Psoas muscle (tissue), 8 donors: ENCODE data around the gene IFNL3. TPM values are rescaled to one million over a fixed set of nuclear protein-coding genes. Genes with fewer than 3 reads are reported as not detected.
"Not testable (repeated sequence)": the region's sequence is repeated elsewhere in the genome, so short reads cannot be mapped to it uniquely, and the experiment has no call there.

Experiments
- ATAC-seq, 4 donors: fragments of 200-7000 bp; cut with Tn5 transposase; one replicate each; pipeline ENCODE4 v1.9.1; 2020; ENCODE audit warnings: moderate library complexity in 3 of 4, mild to moderate bottlenecking in 2 of 4
- DNase-seq, 2 donors: peaks; one replicate each; pipeline ENCODE4 v3.0.0-alpha.2; 2020
- H3K27ac ChIP-seq: fragments of 200-600 bp; one replicate; pipeline ENCODE4 v1.8.0; 2022
- H3K27me3 ChIP-seq, 3 donors: fragments of 200-600 bp in 1 of 3; one replicate each; pipeline versions ENCODE4 v1.6.1 to v1.8.0; 2013 to 2022; ENCODE audit warnings: low read length in 2 of 3, mild to moderate bottlenecking in 2 of 3, moderate library complexity in 1 of 3; ENCODE audit not compliant: insufficient read depth in 3 of 3
- H3K36me3 ChIP-seq, 2 donors: fragments of 200-600 bp in 1 of 2; one replicate each; pipeline versions ENCODE4 v1.6.1 to v1.8.0; 2013 to 2022; ENCODE audit warnings: low read depth in 1 of 2, mild to moderate bottlenecking in 1 of 2, moderate library complexity in 1 of 2; ENCODE audit not compliant: insufficient read depth in 1 of 2
- H3K4me1 ChIP-seq: fragments of 200-600 bp; one replicate; pipeline ENCODE4 v1.8.0; 2022
- H3K4me3 ChIP-seq: fragments of 200-600 bp; one replicate; pipeline ENCODE4 v1.8.0; 2022; ENCODE audit warnings: mild to moderate bottlenecking
- H3K9me3 ChIP-seq: fragments of 200-600 bp; one replicate; pipeline ENCODE4 v1.8.0; 2022
- WGBS, 3 donors: extraction: QIAGEN DNeasy Blood & Tissue Kit; methylation state at CpG; one replicate each; pipeline versions ENCODE4 v1.1.6 to v1.1.7; 2013; 5-methylcytosine and 5-hydroxymethylcytosine counted together
- intact Hi-C, 2 donors: fragments of 100-400 bp; cut with DNase I; formaldehyde crosslinking; loops; one replicate each; pipeline versions ENCODE4 v1.11.0 to v1.14.2; 2022
- polyA plus RNA-seq, 3 donors: library from polyadenylated mRNA; stranded (reverse); fragments of 200-250 nt; gene quantifications; one replicate each; pipeline ENCODE4 v1.2.3, GENCODE V29; 2013
- total RNA-seq, 4 donors: library from RNA; stranded (reverse); fragmentation: NEBNext Ultra II Directional in 2 of 4; extraction: Animal tissue kit (Norgen Biotek cat#: 25700) in 2 of 4; gene quantifications; one replicate each; pipeline versions ENCODE4 v1.2.1 to v1.2.4, GENCODE V29; 2021 to 2023
- TF ChIP-seq, protein P1 (sequence below): fragments of 200-600 bp; IDR thresholded peaks from one replicate; pipeline ENCODE4 v1.8.0; 2022; ENCODE audit warnings: antibody characterized with exemption
- donor health status: healthy with polysubstance abuse.
- donor health status: DM: no; HTN: no; CAD: no; lungs with moderate emphysema.
- donor health status: Bipolar disorder and iron deficiency.
- donor health status: healthy.
- donor health status: DM: yes; HTN: yes; CAD: no.
- donor health status: DM: no; HTN: no; CAD: no.
- donor health status: DM: no; HTN: no; CAD: no.
- donor health status: DM: yes; HTN: yes; CAD: no.

The IFNL3 gene
- total and polyA plus RNA-seq, 7 donors: not detected

DNA sequence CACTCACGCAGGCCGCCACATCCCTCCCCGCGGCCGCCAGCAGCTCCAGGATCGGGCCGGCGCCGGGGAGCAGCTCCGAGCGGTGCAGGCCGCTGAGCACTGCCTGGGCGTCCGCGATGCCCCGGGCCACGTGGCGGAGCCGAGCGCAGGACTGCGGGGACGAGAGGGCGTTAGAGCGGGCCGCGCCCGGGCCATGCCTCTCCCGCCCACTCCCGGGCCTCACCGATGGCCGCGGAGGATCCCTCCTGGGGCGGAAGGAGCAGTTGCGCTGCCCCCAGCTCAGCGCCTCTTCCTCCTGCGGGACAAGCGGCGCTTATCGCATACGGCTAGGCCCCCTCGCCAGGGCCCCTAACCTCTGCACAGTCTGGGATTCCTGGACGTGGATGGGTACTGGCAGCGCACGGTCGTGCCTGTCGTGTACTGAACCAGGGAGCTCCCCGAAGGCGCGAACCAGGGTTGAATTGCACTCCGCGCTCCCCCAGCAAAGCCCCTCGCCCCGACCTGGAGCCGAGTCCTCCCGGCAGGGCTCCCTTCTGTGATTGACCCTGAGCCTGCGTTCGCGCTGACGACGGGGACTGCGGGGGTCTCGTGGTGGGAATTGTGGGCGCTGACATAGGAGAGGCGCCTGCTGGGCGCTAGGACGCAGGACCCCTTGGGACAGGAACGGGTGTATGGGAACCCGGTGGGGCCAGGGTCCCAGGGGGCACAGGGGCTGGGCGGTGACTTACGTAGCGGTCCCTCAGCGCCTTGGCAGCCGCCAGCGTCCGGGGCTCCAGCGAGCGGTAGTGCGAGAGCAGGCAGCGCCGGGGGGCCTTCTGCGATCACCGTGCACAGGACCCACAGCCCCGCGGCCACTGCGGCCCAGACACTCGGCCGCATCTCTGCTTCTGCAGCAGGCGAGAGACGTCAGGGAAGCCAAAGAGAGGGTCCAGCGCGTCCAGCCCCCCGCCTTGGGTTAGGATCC is 3.2 kb upstream of the IFNL3 start:
- H3K4me1 ChIP-seq: no peaks in the 10 kb centered on the region
- ATAC-seq (peak in 1 of 4 donors; percentile 43), DNase-seq (no peak)
- H3K9me3 ChIP-seq: no peaks in the 10 kb centered on the region
- H3K36me3 ChIP-seq: no peaks in the 10 kb centered on the region
- peak overlapping the region; percentile 11 for H3K4me3 ChIP-seq
- WGBS, 3 donors: 7 to 12% (median 8%) methylated on average over 59 to 92 of the region's 92 CpGs
- H3K27me3 ChIP-seq: peaks cover 0 to 49% (median 16%) of the 10 kb centered on the region in 3 donors
- TF ChIP-seq, protein P1, sequence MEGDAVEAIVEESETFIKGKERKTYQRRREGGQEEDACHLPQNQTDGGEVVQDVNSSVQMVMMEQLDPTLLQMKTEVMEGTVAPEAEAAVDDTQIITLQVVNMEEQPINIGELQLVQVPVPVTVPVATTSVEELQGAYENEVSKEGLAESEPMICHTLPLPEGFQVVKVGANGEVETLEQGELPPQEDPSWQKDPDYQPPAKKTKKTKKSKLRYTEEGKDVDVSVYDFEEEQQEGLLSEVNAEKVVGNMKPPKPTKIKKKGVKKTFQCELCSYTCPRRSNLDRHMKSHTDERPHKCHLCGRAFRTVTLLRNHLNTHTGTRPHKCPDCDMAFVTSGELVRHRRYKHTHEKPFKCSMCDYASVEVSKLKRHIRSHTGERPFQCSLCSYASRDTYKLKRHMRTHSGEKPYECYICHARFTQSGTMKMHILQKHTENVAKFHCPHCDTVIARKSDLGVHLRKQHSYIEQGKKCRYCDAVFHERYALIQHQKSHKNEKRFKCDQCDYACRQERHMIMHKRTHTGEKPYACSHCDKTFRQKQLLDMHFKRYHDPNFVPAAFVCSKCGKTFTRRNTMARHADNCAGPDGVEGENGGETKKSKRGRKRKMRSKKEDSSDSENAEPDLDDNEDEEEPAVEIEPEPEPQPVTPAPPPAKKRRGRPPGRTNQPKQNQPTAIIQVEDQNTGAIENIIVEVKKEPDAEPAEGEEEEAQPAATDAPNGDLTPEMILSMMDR: no peak
- intact Hi-C loops: no loop called here
- H3K27ac ChIP-seq: no peak overlapping the region

GRCh38 chr19:39246951-39247669 is 2.3 kb upstream of the IFNL3 start:
- intact Hi-C loops: no loop called here
- no peaks in the 10 kb centered on the region for H3K4me1 ChIP-seq
- WGBS, 3 donors: 11 to 14% (median 12%) methylated on average over 39 to 42 of the region's 42 CpGs
- no peaks in the 10 kb centered on the region for H3K9me3 ChIP-seq
- ATAC-seq (peak in 1 of 4 donors; percentile 54), DNase-seq (peak in 1 of 2 donors; percentile 42)
- no peak overlapping the region for H3K27ac ChIP-seq
- TF ChIP-seq, protein P1: no peak
- peak overlapping the region; percentile 11 for H3K4me3 ChIP-seq
- peaks cover 0 to 49% (median 16%) of the 10 kb centered on the region in 3 donors for H3K27me3 ChIP-seq
- H3K36me3 ChIP-seq: no peaks in the 10 kb centered on the region

- intact Hi-C loops, H3K36me3 ChIP-seq, H3K27ac ChIP-seq, ATAC-seq, H3K4me1 ChIP-seq, H3K4me3 ChIP-seq, H3K9me3 ChIP-seq, DNase-seq: not testable (repeated sequence)
- no CpG with 5 or more reads among the region's 1 CpG for WGBS, 3 donors
- H3K27me3 ChIP-seq: peaks cover 0 to 39% (median 16%) of the 10 kb centered on the region in 3 donors
These were observed 360 bp upstream of the IFNL3 start for GRCh38 chr19:39245166-39245565.

DNA sequence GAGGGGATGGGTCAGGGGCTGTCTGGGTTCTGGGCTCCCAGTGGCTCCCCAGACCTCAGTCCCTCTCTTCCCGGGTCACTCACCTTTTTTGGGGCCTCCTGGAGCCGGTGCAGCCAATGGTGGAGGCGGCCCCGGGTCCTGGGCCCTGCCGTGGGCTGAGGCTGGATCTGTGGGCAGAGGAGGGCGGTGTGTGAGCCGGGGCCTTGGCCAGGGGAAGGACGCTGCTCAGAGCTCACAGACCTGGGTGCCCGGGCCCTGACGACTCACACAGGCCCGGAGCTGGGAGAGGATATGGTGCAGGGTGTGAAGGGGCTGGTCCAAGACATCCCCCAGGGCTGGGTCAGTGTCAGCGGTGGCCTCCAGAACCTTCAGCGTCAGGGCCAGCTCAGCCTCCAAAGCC is 1.1 kb downstream of the IFNL3 start:
- H3K4me3 ChIP-seq, H3K27ac ChIP-seq, ATAC-seq, H3K9me3 ChIP-seq, intact Hi-C loops, H3K36me3 ChIP-seq, H3K4me1 ChIP-seq, DNase-seq: not testable (repeated sequence)
- peaks cover 0 to 25% (median 16%) of the 10 kb centered on the region in 3 donors for H3K27me3 ChIP-seq
- WGBS, 3 donors: 66 to 77% (median 66%) methylated on average over 8 to 12 of the region's 13 CpGs

DNA sequence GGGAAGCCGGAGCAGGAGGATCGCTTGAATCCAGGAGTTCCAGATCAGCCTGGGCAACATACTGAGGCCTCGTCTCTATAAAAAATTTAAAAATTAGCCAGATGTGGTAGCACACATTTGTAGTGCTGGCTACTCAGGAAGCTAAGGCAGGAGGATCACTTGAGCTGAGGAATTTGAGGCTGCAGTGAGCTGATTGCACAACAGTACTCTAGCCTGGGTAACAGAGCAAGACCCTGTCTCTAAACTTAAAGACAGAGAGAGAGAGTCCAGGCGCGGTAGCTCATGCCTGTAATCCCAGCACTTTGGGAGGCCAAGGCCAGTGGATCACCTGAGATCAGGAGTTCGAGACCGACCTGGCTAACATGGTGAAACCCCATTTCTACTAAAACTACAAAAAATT is 4.4 kb downstream of the IFNL3 start:
- Histone ChIP-seq H3K36me3 (no peaks in the 10 kb centered on the region), H3K4me3 (no peak overlapping the region), H3K27me3 (peaks cover 0 to 11% (median 0%) of the 10 kb centered on the region in 3 donors), H3K9me3 (no peaks in the 10 kb centered on the region), H3K4me1 (no peaks in the 10 kb centered on the region), H3K27ac (no peak overlapping the region)
- 83 to 92% (median 87%) methylated on average over 7 of the region's 7 CpGs for WGBS, 3 donors
- DNase-seq (no peak), ATAC-seq (no peak)
- intact Hi-C loops: no loop called here
- TF ChIP-seq, protein P1: no peak
